DND-41 (cell line): ENCODE measurements around the gene NCOR2.

Experiments used
- ATAC-seq: fragments of 200-7000 bp; cut with Tn5 transposase; 3 replicates; pipeline ENCODE4 v1.9.1; 2021; ENCODE audit warnings: low read depth; ENCODE audit not compliant: insufficient read depth
- DNase-seq: peaks from one replicate; pipeline ENCODE4 v3.0.0-alpha.2; 2020
- H2AFZ ChIP-seq: 2 replicates; pipeline ENCODE4 v1.6.0; 2012; ENCODE audit warnings: low read depth, low read length
- H3K27ac ChIP-seq: 2 replicates; pipeline ENCODE4 v1.5.1; 2012; ENCODE audit warnings: low read length, inconsistent platforms
- H3K27me3 ChIP-seq: fragments of 200-600 bp; sonication (generic); 2 replicates; pipeline ENCODE4 v1.6.0; 2012; ENCODE audit warnings: low read length, mild to moderate bottlenecking, inconsistent platforms; ENCODE audit not compliant: insufficient read depth, poor library complexity
- H3K36me3 ChIP-seq: 2 replicates; pipeline ENCODE4 v1.5.1; 2012; ENCODE audit warnings: low read length, inconsistent platforms; ENCODE audit not compliant: insufficient read depth
- H3K4me1 ChIP-seq: 2 replicates; pipeline ENCODE4 v1.5.1; 2012; ENCODE audit warnings: mild to moderate bottlenecking, low read length; ENCODE audit not compliant: insufficient read depth
- H3K4me2 ChIP-seq: 2 replicates; pipeline ENCODE4 v1.6.0; 2012; ENCODE audit warnings: mild to moderate bottlenecking, moderate library complexity, low read length, inconsistent platforms; ENCODE audit not compliant: insufficient read depth
- H3K4me3 ChIP-seq, 2 experiments: fragments of 200-600 bp in 1 of 2; shearing (Covaris generic) in 1 of 2; 2 replicates each; pipeline ENCODE4 v1.5.1; 2012 to 2016; ENCODE audit warnings: inconsistent platforms in 2 of 2, low read length in 2 of 2, mild to moderate bottlenecking in 2 of 2, low read depth in 1 of 2, moderate library complexity in 1 of 2
- H3K79me2 ChIP-seq: 2 replicates; pipeline ENCODE4 v1.6.0; 2012; ENCODE audit warnings: low read length, inconsistent platforms; ENCODE audit not compliant: insufficient read depth
- H3K9ac ChIP-seq: 2 replicates; pipeline ENCODE4 v1.6.0; 2012; ENCODE audit warnings: low read depth, mild to moderate bottlenecking, inconsistent platforms, low read length, moderate library complexity
- H3K9me3 ChIP-seq: 2 replicates; pipeline ENCODE4 v1.5.1; 2012; ENCODE audit warnings: low read length, moderate library complexity, mild to moderate bottlenecking, inconsistent platforms; ENCODE audit not compliant: insufficient read depth, severe bottlenecking
- H4K20me1 ChIP-seq: 2 replicates; pipeline ENCODE4 v1.6.0; 2012; ENCODE audit warnings: low read length; ENCODE audit not compliant: insufficient read depth
- EZH2 ChIP-seq: IDR thresholded peaks from 3 replicates; pipeline ENCODE4 v1.6.1; 2012; ENCODE audit warnings: borderline replicate concordance, low read depth, mild to moderate bottlenecking, moderate library complexity, low read length, inconsistent platforms; ENCODE audit not compliant: severe bottlenecking
- TF ChIP-seq, protein P1 (sequence below): IDR thresholded peaks from 2 replicates; pipeline ENCODE4 v1.5.1; 2012; ENCODE audit warnings: borderline replicate concordance, low read length, moderate library complexity, mild to moderate bottlenecking; ENCODE audit not compliant: poor library complexity, severe bottlenecking; ENCODE audit errors: extremely low read depth

Gene NCOR2

GRCh38 chr12:124566161-124566996 is 1.0 kb downstream of the NCOR2 start:
- Histone ChIP-seq H3K27me3 (no peaks in the 10 kb centered on the region), H3K36me3 (no peaks in the 10 kb centered on the region; the same call in 1 of the 2 replicates), H3K4me3 (peak overlapping the region; percentile 91 to 96), H3K9ac (peak overlapping the region; percentile 79), H2AFZ (peak overlapping the region; percentile 60), H3K27ac (peak overlapping the region; percentile 78), H4K20me1 (peaks cover 49% of the 10 kb centered on the region), H3K9me3 (no peaks in the 10 kb centered on the region), H3K4me1 (peaks cover 32% of the 10 kb centered on the region), H3K79me2 (peaks cover 59% of the 10 kb centered on the region), H3K4me2 (peak overlapping the region; percentile 91)
- TF ChIP-seq, protein P1, sequence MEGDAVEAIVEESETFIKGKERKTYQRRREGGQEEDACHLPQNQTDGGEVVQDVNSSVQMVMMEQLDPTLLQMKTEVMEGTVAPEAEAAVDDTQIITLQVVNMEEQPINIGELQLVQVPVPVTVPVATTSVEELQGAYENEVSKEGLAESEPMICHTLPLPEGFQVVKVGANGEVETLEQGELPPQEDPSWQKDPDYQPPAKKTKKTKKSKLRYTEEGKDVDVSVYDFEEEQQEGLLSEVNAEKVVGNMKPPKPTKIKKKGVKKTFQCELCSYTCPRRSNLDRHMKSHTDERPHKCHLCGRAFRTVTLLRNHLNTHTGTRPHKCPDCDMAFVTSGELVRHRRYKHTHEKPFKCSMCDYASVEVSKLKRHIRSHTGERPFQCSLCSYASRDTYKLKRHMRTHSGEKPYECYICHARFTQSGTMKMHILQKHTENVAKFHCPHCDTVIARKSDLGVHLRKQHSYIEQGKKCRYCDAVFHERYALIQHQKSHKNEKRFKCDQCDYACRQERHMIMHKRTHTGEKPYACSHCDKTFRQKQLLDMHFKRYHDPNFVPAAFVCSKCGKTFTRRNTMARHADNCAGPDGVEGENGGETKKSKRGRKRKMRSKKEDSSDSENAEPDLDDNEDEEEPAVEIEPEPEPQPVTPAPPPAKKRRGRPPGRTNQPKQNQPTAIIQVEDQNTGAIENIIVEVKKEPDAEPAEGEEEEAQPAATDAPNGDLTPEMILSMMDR = peak; percentile 18
- TF ChIP-seq EZH2 = no peak
- DNase-seq (peak; percentile 81), ATAC-seq (peak; percentile 65)

GRCh38 chr12:124565656-124566160 is 1.7 kb downstream of the NCOR2 start:
- no peak overlapping the region for H2AFZ ChIP-seq
- peak overlapping the region; percentile 79 for H3K9ac ChIP-seq
- DNase-seq (no peak), ATAC-seq (no peak)
- peak overlapping the region; percentile 91 for H3K4me2 ChIP-seq
- H4K20me1 ChIP-seq = peaks cover 56% of the 10 kb centered on the region
- no peaks in the 10 kb centered on the region; the same call in 1 of the 2 replicates for H3K36me3 ChIP-seq
- no peaks in the 10 kb centered on the region for H3K9me3 ChIP-seq
- H3K27me3 ChIP-seq = no peaks in the 10 kb centered on the region
- H3K27ac ChIP-seq = peak overlapping the region; percentile 78; the same call in 1 of the 2 replicates
- peak overlapping the region; percentile 91 to 96 for H3K4me3 ChIP-seq
- H3K4me1 ChIP-seq = peaks cover 32% of the 10 kb centered on the region
- TF ChIP-seq EZH2 = no peak
- TF ChIP-seq, protein P1 = no peak
- H3K79me2 ChIP-seq = peaks cover 65% of the 10 kb centered on the region

- peaks cover 63% of the 10 kb centered on the region for H4K20me1 ChIP-seq
- H3K27me3 ChIP-seq = no peaks in the 10 kb centered on the region
- no peaks in the 10 kb centered on the region for H3K9me3 ChIP-seq
- no peak overlapping the region for H2AFZ ChIP-seq
- no peak for ATAC-seq
- TF ChIP-seq, protein P1 = no peak
- no peak for TF ChIP-seq EZH2
- no peaks in the 10 kb centered on the region; the same call in 1 of the 2 replicates for H3K36me3 ChIP-seq
- H3K4me1 ChIP-seq = peaks cover 32% of the 10 kb centered on the region
- peak overlapping the region; percentile 91 for H3K4me2 ChIP-seq
- H3K27ac ChIP-seq = no peak overlapping the region
- no peak for DNase-seq
- H3K4me3 ChIP-seq = peak overlapping the region in 1 of 2 experiments; percentile 96; a peak in 1 of 4 replicates
- H3K79me2 ChIP-seq = peaks cover 72% of the 10 kb centered on the region
- no peak overlapping the region; the same call in 1 of the 2 replicates for H3K9ac ChIP-seq
Observed at GRCh38 chr12:124564971-124565491, 2.4 kb downstream of the NCOR2 start.
